KMS-11 (cell line): ENCODE results near the gene HPDL.
A peak's percentile ranks its signal among the peaks of the same experiment; 100 is the strongest.

Source experiments
- H2AFZ ChIP-seq: fragments of 200-600 bp; sonication (generic); 2 replicates; pipeline ENCODE4 v1.6.1; 2016; ENCODE audit warnings: antibody characterized with exemption, mixed run types, low read depth
- H3K27ac ChIP-seq: fragments of 200-600 bp; sonication (generic); 2 replicates; pipeline ENCODE4 v1.6.1; 2016; ENCODE audit warnings: mild to moderate bottlenecking, mixed run types
- H3K27me3 ChIP-seq: fragments of 200-600 bp; sonication (generic); 2 replicates; pipeline ENCODE4 v1.6.1; 2017; ENCODE audit warnings: mild to moderate bottlenecking, low read depth, mixed run types, moderate library complexity; ENCODE audit not compliant: insufficient read depth
- H3K36me3 ChIP-seq: fragments of 200-600 bp; sonication (generic); 2 replicates; pipeline ENCODE4 v1.6.1; 2017; ENCODE audit warnings: mild to moderate bottlenecking, mixed run types; ENCODE audit not compliant: insufficient read depth
- H3K4me1 ChIP-seq: fragments of 200-600 bp; sonication (generic); 2 replicates; pipeline ENCODE4 v1.6.1; 2016; ENCODE audit warnings: mild to moderate bottlenecking, low read depth, mixed run types; ENCODE audit not compliant: poor library complexity, severe bottlenecking
- H3K4me2 ChIP-seq: fragments of 200-600 bp; sonication (generic); 2 replicates; pipeline ENCODE4 v1.7.0; 2016; ENCODE audit warnings: mild to moderate bottlenecking, mixed run types
- H3K4me3 ChIP-seq: fragments of 200-600 bp; sonication (generic); IDR thresholded peaks from 2 replicates; pipeline ENCODE4 v1.6.1; 2017; ENCODE audit warnings: low read depth, low read length, mixed read lengths; ENCODE audit not compliant: insufficient read depth
- H3K79me2 ChIP-seq: fragments of 200-600 bp; sonication (generic); 2 replicates; pipeline ENCODE4 v1.6.1; 2016; ENCODE audit warnings: low read depth, mixed run types; ENCODE audit not compliant: insufficient read depth
- H3K9ac ChIP-seq: fragments of 200-600 bp; sonication (generic); 2 replicates; pipeline ENCODE4 v1.6.1; 2016; ENCODE audit warnings: mild to moderate bottlenecking, mixed run types
- H4K20me1 ChIP-seq: fragments of 200-600 bp; sonication (generic); 2 replicates; pipeline ENCODE4 v1.6.1; 2016; ENCODE audit warnings: mild to moderate bottlenecking, mixed run types; ENCODE audit not compliant: insufficient read depth
- CTCF ChIP-seq: fragments of 200-600 bp; sonication (generic); conservative IDR thresholded peaks from 2 replicates; pipeline ENCODE4 v1.6.1; 2017; ENCODE audit warnings: low read depth, mild to moderate bottlenecking, antibody characterized with exemption, low read length, moderate library complexity, mixed read lengths

Gene HPDL

GRCh38 chr1:45332346-45332720, 5.6 kb downstream of the HPDL start:
- no peaks in the 10 kb centered on the region for H4K20me1 ChIP-seq
- H3K9ac ChIP-seq, result no peak overlapping the region
- H3K27me3 ChIP-seq, result no peaks in the 10 kb centered on the region
- H3K36me3 ChIP-seq, result no peaks in the 10 kb centered on the region
- peaks cover 9% of the 10 kb centered on the region for H3K79me2 ChIP-seq
- H3K4me1 ChIP-seq, result peaks cover 34% of the 10 kb centered on the region
- H2AFZ ChIP-seq, result no peak overlapping the region
- H3K4me3 ChIP-seq, result no peak overlapping the region
- TF ChIP-seq CTCF, result no peak
- no peak overlapping the region for H3K27ac ChIP-seq
- no peak overlapping the region for H3K4me2 ChIP-seq

- Histone ChIP-seq H2AFZ (no peak overlapping the region), H3K36me3 (no peaks in the 10 kb centered on the region), H3K79me2 (peaks cover 8% of the 10 kb centered on the region; the same call in 1 of the 2 replicates), H3K9ac (no peak overlapping the region), H3K4me3 (no peak overlapping the region), H4K20me1 (no peaks in the 10 kb centered on the region), H3K4me2 (no peak overlapping the region), H3K27ac (no peak overlapping the region), H3K27me3 (no peaks in the 10 kb centered on the region), H3K4me1 (peaks cover 37% of the 10 kb centered on the region)
- no peak for TF ChIP-seq CTCF
Observed at GRCh38 chr1:45334308-45335245, 7.9 kb downstream of the HPDL start.

GRCh38 chr1:45335855-45336324, 9.2 kb downstream of the HPDL start:
- H4K20me1 ChIP-seq, result no peaks in the 10 kb centered on the region
- no peak overlapping the region for H3K9ac ChIP-seq
- H3K4me3 ChIP-seq, result no peak overlapping the region
- H3K27me3 ChIP-seq, result no peaks in the 10 kb centered on the region
- H3K27ac ChIP-seq, result no peak overlapping the region
- no peak for TF ChIP-seq CTCF
- peaks cover 37% of the 10 kb centered on the region for H3K4me1 ChIP-seq
- H2AFZ ChIP-seq, result no peak overlapping the region
- no peak overlapping the region for H3K4me2 ChIP-seq
- no peaks in the 10 kb centered on the region for H3K36me3 ChIP-seq
- peaks cover 13% of the 10 kb centered on the region; the same call in 1 of the 2 replicates for H3K79me2 ChIP-seq

GRCh38 chr1:45337630-45338325, 11.1 kb downstream of the HPDL start:
- no peaks in the 10 kb centered on the region for H3K36me3 ChIP-seq
- H2AFZ ChIP-seq, result no peak overlapping the region
- H3K9ac ChIP-seq, result no peak overlapping the region
- H3K27ac ChIP-seq, result peak overlapping the region; percentile 26; the same call in 1 of the 2 replicates
- no peak for TF ChIP-seq CTCF
- peak overlapping the region; percentile 61 for H3K4me2 ChIP-seq
- peaks cover 46% of the 10 kb centered on the region for H3K4me1 ChIP-seq
- H3K79me2 ChIP-seq, result peaks cover 31% of the 10 kb centered on the region
- no peaks in the 10 kb centered on the region for H4K20me1 ChIP-seq
- peak overlapping the region; percentile 27 for H3K4me3 ChIP-seq
- H3K27me3 ChIP-seq, result no peaks in the 10 kb centered on the region
